UCSD-AML1 (cell line): Measurements from ENCODE around the gene ELL.
A peak's percentile ranks its signal among the peaks of the same experiment; 100 is the strongest.
"Not testable (repeated sequence)": the region's sequence is repeated elsewhere in the genome, so short reads cannot be mapped to it uniquely, and the experiment has no call there.

ENCODE experiments used
- DNase-seq: peaks from one replicate; lab custom pipeline; 2025; ENCODE audit not compliant: unreplicated experiment; lab: John Stamatoyannopoulos, UW

The ELL gene

GRCh38 chr19:18532168-18532890 is 10.5 kb upstream of the ELL start:
- no peak for DNase-seq

- no peak for DNase-seq
Observed at GRCh38 chr19:18531485-18531884, 9.6 kb upstream of the ELL start.

GRCh38 chr19:18529782-18530181 is 7.9 kb upstream of the ELL start:
- no peak for DNase-seq

- no peak for DNase-seq
Observed at GRCh38 chr19:18526316-18526715, 4.4 kb upstream of the ELL start.

GRCh38 chr19:18523841-18524240 is 2.0 kb upstream of the ELL start:
- no peak for DNase-seq

GRCh38 chr19:18522862-18523440 is 1.1 kb upstream of the ELL start:
- DNase-seq, result not testable (repeated sequence)

GRCh38 chr19:18522124-18522861 is 423 bp upstream of the ELL start:
- DNase-seq, result peak; percentile 100

GRCh38 chr19:18520848-18521691 is 800 bp downstream of the ELL start:
- peak; percentile 46 for DNase-seq

- peak; percentile 53 for DNase-seq
Observed at GRCh38 chr19:18519962-18520847, 1.7 kb downstream of the ELL start.

- DNase-seq, result no peak
Observed at GRCh38 chr19:18518639-18519038, 3.2 kb downstream of the ELL start.

GRCh38 chr19:18517606-18518005 is 4.3 kb downstream of the ELL start:
- DNase-seq, result no peak

- no peak for DNase-seq
Observed at GRCh38 chr19:18515959-18516358, 5.9 kb downstream of the ELL start.

GRCh38 chr19:18514800-18515682 is 6.8 kb downstream of the ELL start:
- DNase-seq, result no peak

GRCh38 chr19:18513868-18514267 is 8.0 kb downstream of the ELL start:
- no peak for DNase-seq

GRCh38 chr19:18510216-18510615 is 11.7 kb downstream of the ELL start:
- no peak for DNase-seq

- no peak for DNase-seq
Observed at GRCh38 chr19:18508585-18508984, 13.3 kb downstream of the ELL start.

- DNase-seq, result no peak
Observed at GRCh38 chr19:18507727-18508440, 14.0 kb downstream of the ELL start.

- DNase-seq, result peak; percentile 34
Observed at GRCh38 chr19:18507021-18507726, 14.7 kb downstream of the ELL start.
